Liver (tissue), 9 donors: ENCODE measurements around the gene HDDC2. TPM values are rescaled to one million over a fixed set of nuclear protein-coding genes. Genes with fewer than 3 reads are reported as not detected.

ENCODE experiments used
- DNase-seq: peaks from one replicate; pipeline ENCODE4 v3.0.0-alpha.2; 2017; ENCODE audit warnings: low spot score
- H3K27ac ChIP-seq, 2 donors: one replicate each; pipeline ENCODE4 v1.7.0; 2013; ENCODE audit warnings: inconsistent platforms in 2 of 2, low read length in 2 of 2, control low read depth in 1 of 2, low read depth in 1 of 2, mild to moderate bottlenecking in 1 of 2
- H3K27me3 ChIP-seq, 4 donors: one replicate each; pipeline versions ENCODE4 v1.6.1 to v1.7.0; 2013; ENCODE audit warnings: low read length in 3 of 4, inconsistent platforms in 1 of 4, mild to moderate bottlenecking in 1 of 4, moderate library complexity in 1 of 4; ENCODE audit not compliant: control insufficient read depth in 4 of 4, insufficient read depth in 4 of 4
- H3K36me3 ChIP-seq, 4 donors: one replicate each; pipeline versions ENCODE4 v1.6.1 to v1.7.0; 2013; ENCODE audit warnings: low read length in 3 of 4, mild to moderate bottlenecking in 3 of 4, low read depth in 1 of 4, moderate library complexity in 1 of 4; ENCODE audit not compliant: control insufficient read depth in 4 of 4, insufficient read depth in 3 of 4
- H3K4me1 ChIP-seq, 4 donors: one replicate each; pipeline versions ENCODE4 v1.6.1 to v1.7.0; 2013; ENCODE audit warnings: low read length in 3 of 4, mild to moderate bottlenecking in 3 of 4, moderate library complexity in 1 of 4; ENCODE audit not compliant: control insufficient read depth in 4 of 4, insufficient read depth in 4 of 4
- H3K4me3 ChIP-seq, 3 donors: one replicate each; pipeline versions ENCODE4 v1.6.1 to v1.7.0; 2013; ENCODE audit warnings: low read length in 3 of 3, control low read depth in 1 of 3, low read depth in 1 of 3, mild to moderate bottlenecking in 1 of 3
- H3K9ac ChIP-seq, 2 donors: one replicate each; pipeline ENCODE4 v1.7.0; 2013; ENCODE audit warnings: low read length in 2 of 2, mild to moderate bottlenecking in 2 of 2, moderate library complexity in 2 of 2, control low read depth in 1 of 2, low read depth in 1 of 2
- H3K9me3 ChIP-seq, 4 donors: one replicate each; pipeline versions ENCODE4 v1.6.1 to v1.7.0; 2013; ENCODE audit warnings: low read length in 3 of 4; ENCODE audit not compliant: control insufficient read depth in 4 of 4
- ATF3 ChIP-seq: IDR thresholded peaks from 2 replicates; pipeline ENCODE4 v1.6.1; 2016; ENCODE audit warnings: antibody characterized with exemption
- EGR1 ChIP-seq, 2 donors: IDR thresholded peaks; 2 replicates each; pipeline ENCODE4 v1.6.1; 2016 to 2018; ENCODE audit warnings: antibody characterized with exemption in 2 of 2, low read depth in 2 of 2
- FOXA1 ChIP-seq: IDR thresholded peaks from 2 replicates; pipeline ENCODE4 v1.6.1; 2016; ENCODE audit warnings: antibody characterized with exemption
- FOXA2 ChIP-seq: IDR thresholded peaks from 2 replicates; pipeline ENCODE4 v1.6.1; 2016; ENCODE audit warnings: antibody characterized with exemption
- GABPA ChIP-seq, 2 donors: IDR thresholded peaks in 1 of 2; conservative IDR thresholded peaks in 1 of 2; 2 replicates each; pipeline ENCODE4 v1.6.1; 2016; ENCODE audit warnings: antibody characterized with exemption in 2 of 2, mild to moderate bottlenecking in 1 of 2, moderate library complexity in 1 of 2
- HNF4A ChIP-seq, 2 donors: conservative IDR thresholded peaks; 2 replicates each; pipeline ENCODE4 v1.6.1; 2016; ENCODE audit warnings: antibody characterized with exemption in 2 of 2, mild to moderate bottlenecking in 2 of 2
- HNF4G ChIP-seq: IDR thresholded peaks from 2 replicates; pipeline ENCODE4 v1.6.1; 2016; ENCODE audit warnings: antibody characterized with exemption
- JUND ChIP-seq, 2 donors: IDR thresholded peaks; 2 replicates each; pipeline ENCODE4 v1.6.1; 2016; ENCODE audit warnings: antibody characterized with exemption in 2 of 2
- MAX ChIP-seq: IDR thresholded peaks from 2 replicates; pipeline ENCODE4 v1.6.1; 2016; ENCODE audit warnings: antibody characterized with exemption
- NR2F2 ChIP-seq: IDR thresholded peaks from 2 replicates; pipeline ENCODE4 v1.6.1; 2016; ENCODE audit warnings: antibody characterized with exemption
- RAD21 ChIP-seq, 2 donors: IDR thresholded peaks; 2 replicates each; pipeline ENCODE4 v1.6.1; 2016; ENCODE audit warnings: antibody characterized with exemption in 2 of 2, mild to moderate bottlenecking in 2 of 2
- RXRA ChIP-seq, 2 donors: IDR thresholded peaks; 2 replicates each; pipeline ENCODE4 v1.6.1; 2017 to 2018; ENCODE audit warnings: antibody characterized with exemption in 2 of 2, mild to moderate bottlenecking in 1 of 2
- SP1 ChIP-seq: IDR thresholded peaks from 2 replicates; pipeline ENCODE4 v1.6.1; 2018; ENCODE audit warnings: antibody characterized with exemption, mild to moderate bottlenecking
- TAF1 ChIP-seq: conservative IDR thresholded peaks from 2 replicates; pipeline ENCODE4 v1.6.1; 2016; ENCODE audit warnings: antibody characterized with exemption, mild to moderate bottlenecking
- YY1 ChIP-seq: IDR thresholded peaks from 2 replicates; pipeline ENCODE4 v1.6.1; 2016; ENCODE audit warnings: antibody characterized with exemption, mild to moderate bottlenecking
- ZBTB33 ChIP-seq: IDR thresholded peaks from 2 replicates; pipeline ENCODE4 v1.6.1; 2016; ENCODE audit warnings: antibody characterized with exemption
- WGBS: extraction: QIAGEN DNeasy Blood & Tissue Kit; methylation state at CpG from one replicate; pipeline ENCODE4 v1.1.7; 2013; 5-methylcytosine and 5-hydroxymethylcytosine counted together
- polyA plus RNA-seq, 2 donors: library from polyadenylated mRNA; stranded (reverse) in 1 of 2; unstranded in 1 of 2; fragments of 200-250 nt in 1 of 2; fragments of >200 nt in 1 of 2; fragmentation: Nextera tagmentation in 1 of 2; extraction: Ambion mirVana in 1 of 2; gene quantifications; one replicate each; pipeline versions ENCODE4 v1.2.1 to v1.2.3, GENCODE V29; 2013 to 2015
- total RNA-seq, 2 donors: library from RNA; depleted of rRNA; stranded (reverse); fragments of >200 nt; gene quantifications; one replicate each; pipeline ENCODE4 v1.2.3, GENCODE V29; 2014
- TF ChIP-seq, protein P1 (sequence below): fragments of 150-350 bp; IDR thresholded peaks from 2 replicates; pipeline ENCODE4 v1.5.1; 2017; ENCODE audit warnings: improper control_type of control experiment, low read depth, low read length; ENCODE audit not compliant: missing input control
- TF ChIP-seq, protein P2 (sequence below): IDR thresholded peaks from 2 replicates; pipeline ENCODE4 v1.6.1; 2016; ENCODE audit warnings: antibody characterized with exemption, mild to moderate bottlenecking
- donor health status: healthy.
- donor health status: healthy.
- donor health status: healthy.
- donor health status: healthy.
- donor health status: healthy.

Gene HDDC2
- total and polyA plus RNA-seq, 4 donors = 8.8 to 21.0 (median 11.8) TPM

- DNase-seq = no peak
- no peak for TF ChIP-seq SP1
- no peak for TF ChIP-seq JUND (IDR thresholded peaks at IDR 0.05)
- TF ChIP-seq FOXA2 = no peak
- no peak for TF ChIP-seq RXRA (IDR thresholded peaks at IDR 0.05)
- no peak for TF ChIP-seq TAF1
- no peak for TF ChIP-seq MAX
- H3K4me1 ChIP-seq = no peaks in the 10 kb centered on the region
- no peak overlapping the region for H3K27ac ChIP-seq
- H3K9ac ChIP-seq = no peak overlapping the region
- peaks cover 0 to 6% (median 0%) of the 10 kb centered on the region in 4 donors for H3K36me3 ChIP-seq
- no peaks in the 10 kb centered on the region for H3K27me3 ChIP-seq
- WGBS = 66% methylated on average over 2 of the region's 2 CpGs
- H3K9me3 ChIP-seq = no peaks in the 10 kb centered on the region
- no peak overlapping the region for H3K4me3 ChIP-seq
Observed at GRCh38 chr6:125259354-125259736, 42.4 kb downstream of the HDDC2 start.

DNA sequence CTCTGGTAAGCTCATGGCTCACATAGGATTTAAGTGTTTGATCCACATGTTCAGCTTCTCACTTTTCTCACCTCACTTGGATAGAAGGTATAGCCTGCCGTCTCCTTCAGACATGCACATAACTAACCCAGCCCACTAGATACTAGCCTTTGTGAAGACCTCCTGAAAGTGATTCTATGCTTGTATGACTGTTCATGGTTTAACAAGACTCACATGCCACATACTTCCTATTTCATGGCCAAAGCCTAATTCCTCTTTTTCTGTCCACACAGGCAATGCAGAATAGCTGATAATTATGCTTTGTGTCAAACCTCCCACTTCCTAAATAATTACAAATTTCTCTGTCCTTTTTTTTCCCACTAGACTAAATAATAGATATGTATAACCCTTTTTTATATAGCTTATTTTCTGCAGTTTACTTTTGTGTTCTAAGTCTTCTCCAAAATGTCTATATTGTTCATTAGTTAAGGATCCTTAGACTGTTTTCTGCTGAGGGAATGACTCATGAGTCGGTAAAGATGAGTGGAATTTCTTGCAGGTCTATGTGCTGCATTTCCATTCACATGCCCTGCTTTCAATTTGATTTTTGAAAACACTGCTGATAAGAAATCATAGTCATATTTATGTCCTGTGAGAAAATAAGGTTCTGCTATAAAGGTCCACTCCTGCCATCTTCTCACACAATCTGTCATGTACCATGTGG, 43.0 kb downstream of the HDDC2 start:
- Histone ChIP-seq H3K9ac (no peak overlapping the region), H3K9me3 (no peaks in the 10 kb centered on the region), H3K27me3 (no peaks in the 10 kb centered on the region), H3K27ac (no peak overlapping the region), H3K4me1 (no peaks in the 10 kb centered on the region), H3K4me3 (no peak overlapping the region), H3K36me3 (peaks cover 0 to 6% (median 0%) of the 10 kb centered on the region in 4 donors)
- WGBS = 90% methylated on average over 2 of the region's 2 CpGs
- DNase-seq = no peak
- TF ChIP-seq JUND (IDR thresholded peaks at IDR 0.05) = no peak
- TF ChIP-seq, protein P1, sequence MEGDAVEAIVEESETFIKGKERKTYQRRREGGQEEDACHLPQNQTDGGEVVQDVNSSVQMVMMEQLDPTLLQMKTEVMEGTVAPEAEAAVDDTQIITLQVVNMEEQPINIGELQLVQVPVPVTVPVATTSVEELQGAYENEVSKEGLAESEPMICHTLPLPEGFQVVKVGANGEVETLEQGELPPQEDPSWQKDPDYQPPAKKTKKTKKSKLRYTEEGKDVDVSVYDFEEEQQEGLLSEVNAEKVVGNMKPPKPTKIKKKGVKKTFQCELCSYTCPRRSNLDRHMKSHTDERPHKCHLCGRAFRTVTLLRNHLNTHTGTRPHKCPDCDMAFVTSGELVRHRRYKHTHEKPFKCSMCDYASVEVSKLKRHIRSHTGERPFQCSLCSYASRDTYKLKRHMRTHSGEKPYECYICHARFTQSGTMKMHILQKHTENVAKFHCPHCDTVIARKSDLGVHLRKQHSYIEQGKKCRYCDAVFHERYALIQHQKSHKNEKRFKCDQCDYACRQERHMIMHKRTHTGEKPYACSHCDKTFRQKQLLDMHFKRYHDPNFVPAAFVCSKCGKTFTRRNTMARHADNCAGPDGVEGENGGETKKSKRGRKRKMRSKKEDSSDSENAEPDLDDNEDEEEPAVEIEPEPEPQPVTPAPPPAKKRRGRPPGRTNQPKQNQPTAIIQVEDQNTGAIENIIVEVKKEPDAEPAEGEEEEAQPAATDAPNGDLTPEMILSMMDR = no peak
- TF ChIP-seq YY1 = no peak
- no peak for TF ChIP-seq RAD21 (IDR thresholded peaks at IDR 0.05)
- TF ChIP-seq ATF3 = no peak
- TF ChIP-seq RXRA (IDR thresholded peaks at IDR 0.05) = no peak
- TF ChIP-seq NR2F2 = no peak
- TF ChIP-seq, protein P2, sequence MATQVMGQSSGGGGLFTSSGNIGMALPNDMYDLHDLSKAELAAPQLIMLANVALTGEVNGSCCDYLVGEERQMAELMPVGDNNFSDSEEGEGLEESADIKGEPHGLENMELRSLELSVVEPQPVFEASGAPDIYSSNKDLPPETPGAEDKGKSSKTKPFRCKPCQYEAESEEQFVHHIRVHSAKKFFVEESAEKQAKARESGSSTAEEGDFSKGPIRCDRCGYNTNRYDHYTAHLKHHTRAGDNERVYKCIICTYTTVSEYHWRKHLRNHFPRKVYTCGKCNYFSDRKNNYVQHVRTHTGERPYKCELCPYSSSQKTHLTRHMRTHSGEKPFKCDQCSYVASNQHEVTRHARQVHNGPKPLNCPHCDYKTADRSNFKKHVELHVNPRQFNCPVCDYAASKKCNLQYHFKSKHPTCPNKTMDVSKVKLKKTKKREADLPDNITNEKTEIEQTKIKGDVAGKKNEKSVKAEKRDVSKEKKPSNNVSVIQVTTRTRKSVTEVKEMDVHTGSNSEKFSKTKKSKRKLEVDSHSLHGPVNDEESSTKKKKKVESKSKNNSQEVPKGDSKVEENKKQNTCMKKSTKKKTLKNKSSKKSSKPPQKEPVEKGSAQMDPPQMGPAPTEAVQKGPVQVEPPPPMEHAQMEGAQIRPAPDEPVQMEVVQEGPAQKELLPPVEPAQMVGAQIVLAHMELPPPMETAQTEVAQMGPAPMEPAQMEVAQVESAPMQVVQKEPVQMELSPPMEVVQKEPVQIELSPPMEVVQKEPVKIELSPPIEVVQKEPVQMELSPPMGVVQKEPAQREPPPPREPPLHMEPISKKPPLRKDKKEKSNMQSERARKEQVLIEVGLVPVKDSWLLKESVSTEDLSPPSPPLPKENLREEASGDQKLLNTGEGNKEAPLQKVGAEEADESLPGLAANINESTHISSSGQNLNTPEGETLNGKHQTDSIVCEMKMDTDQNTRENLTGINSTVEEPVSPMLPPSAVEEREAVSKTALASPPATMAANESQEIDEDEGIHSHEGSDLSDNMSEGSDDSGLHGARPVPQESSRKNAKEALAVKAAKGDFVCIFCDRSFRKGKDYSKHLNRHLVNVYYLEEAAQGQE = no peak
- TF ChIP-seq MAX = no peak
- no peak for TF ChIP-seq HNF4G
- TF ChIP-seq HNF4A (conservative IDR thresholded peaks at IDR 0.05) = no peak
- TF ChIP-seq GABPA (IDR thresholded peaks at IDR 0.05 in 1 of 2, conservative IDR thresholded peaks at IDR 0.05 in 1 of 2) = no peak
- TF ChIP-seq ZBTB33 = no peak
- no peak for TF ChIP-seq FOXA2
- no peak for TF ChIP-seq EGR1 (IDR thresholded peaks at IDR 0.05; ENCODE audit: low read depth in 2 of 2)
- no peak for TF ChIP-seq SP1
- TF ChIP-seq TAF1 = no peak
- TF ChIP-seq FOXA1 = no peak
